GM12874 (cell line): Measurements from ENCODE around the gene THADA.

Experiments used
- TF ChIP-seq, protein P1 (sequence below): IDR thresholded peaks from 2 replicates; pipeline ENCODE4 v1.5.1; 2011; ENCODE audit warnings: low read depth, mild to moderate bottlenecking, control low read depth, low read length, moderate library complexity; ENCODE audit not compliant: insufficient read depth

THADA gene

DNA sequence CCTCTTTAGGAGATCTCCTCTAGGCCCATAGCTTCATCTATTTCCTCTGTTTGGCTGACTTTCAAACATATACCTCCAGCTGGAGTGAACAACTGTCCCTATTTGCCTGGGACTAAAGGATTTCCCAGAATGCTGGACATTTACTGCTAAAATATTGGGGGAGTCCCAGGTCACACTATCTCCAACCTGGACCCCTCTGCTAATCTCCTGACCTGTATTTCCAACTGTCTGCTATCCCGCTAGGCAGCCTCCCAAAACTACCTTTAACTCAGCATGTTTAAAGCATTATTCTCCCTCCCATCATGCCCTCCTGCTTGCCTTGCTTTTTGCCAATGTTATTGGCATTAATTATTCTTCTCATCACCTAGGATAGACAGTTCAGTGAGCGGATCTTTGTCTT lies 77.1 kb downstream of the THADA start:
- TF ChIP-seq, protein P1, sequence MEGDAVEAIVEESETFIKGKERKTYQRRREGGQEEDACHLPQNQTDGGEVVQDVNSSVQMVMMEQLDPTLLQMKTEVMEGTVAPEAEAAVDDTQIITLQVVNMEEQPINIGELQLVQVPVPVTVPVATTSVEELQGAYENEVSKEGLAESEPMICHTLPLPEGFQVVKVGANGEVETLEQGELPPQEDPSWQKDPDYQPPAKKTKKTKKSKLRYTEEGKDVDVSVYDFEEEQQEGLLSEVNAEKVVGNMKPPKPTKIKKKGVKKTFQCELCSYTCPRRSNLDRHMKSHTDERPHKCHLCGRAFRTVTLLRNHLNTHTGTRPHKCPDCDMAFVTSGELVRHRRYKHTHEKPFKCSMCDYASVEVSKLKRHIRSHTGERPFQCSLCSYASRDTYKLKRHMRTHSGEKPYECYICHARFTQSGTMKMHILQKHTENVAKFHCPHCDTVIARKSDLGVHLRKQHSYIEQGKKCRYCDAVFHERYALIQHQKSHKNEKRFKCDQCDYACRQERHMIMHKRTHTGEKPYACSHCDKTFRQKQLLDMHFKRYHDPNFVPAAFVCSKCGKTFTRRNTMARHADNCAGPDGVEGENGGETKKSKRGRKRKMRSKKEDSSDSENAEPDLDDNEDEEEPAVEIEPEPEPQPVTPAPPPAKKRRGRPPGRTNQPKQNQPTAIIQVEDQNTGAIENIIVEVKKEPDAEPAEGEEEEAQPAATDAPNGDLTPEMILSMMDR: no peak

DNA sequence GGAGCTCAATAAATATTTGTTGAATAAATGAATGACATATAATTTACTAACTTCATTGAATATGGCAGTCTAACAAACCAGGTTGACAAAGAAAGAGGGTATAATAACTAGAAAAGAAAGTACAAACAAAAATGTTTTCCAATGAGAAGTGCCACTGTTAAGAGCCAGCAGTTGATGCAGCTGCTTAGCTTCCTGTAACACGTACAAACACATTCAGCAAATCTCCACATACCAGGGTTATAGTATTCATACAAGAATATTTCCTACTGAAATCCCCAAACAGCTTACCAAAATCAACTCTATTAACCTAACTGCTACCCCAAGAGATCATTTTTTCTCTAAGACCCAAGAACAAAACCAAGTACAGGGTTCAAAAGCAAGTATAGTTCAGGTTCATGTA lies 77.7 kb downstream of the THADA start:
- TF ChIP-seq, protein P1: no peak

DNA sequence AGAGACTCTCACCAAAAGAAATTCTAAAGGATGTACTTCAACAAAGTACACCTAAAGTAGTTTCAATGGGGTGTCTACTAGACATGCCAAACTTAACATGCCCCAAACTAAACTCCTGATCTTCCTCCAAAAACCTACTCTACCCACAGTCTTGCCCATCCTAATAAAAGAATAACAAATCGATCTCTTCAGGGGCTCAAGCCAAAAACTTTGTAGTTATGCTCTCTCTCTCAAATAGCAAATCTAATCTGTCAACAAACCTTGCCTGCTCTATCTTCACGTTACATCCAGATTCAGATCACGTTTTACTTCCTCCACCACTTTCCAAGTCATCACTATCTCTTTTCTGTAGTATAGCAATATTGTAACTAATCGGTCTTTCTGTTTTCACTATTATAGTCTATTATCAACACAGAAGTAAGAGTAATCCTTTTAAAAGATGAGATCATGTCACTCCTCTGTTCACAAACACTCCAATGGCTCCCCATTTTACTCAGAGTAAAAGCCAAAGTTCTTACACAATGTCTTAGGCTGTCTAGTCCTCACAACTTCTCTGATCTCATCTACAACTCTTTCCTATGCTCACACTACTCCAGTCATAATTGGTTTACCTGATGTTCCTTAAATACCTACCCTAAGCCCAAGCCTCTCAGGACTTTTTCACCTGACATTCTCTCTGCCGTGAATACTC lies 79.9 kb downstream of the THADA start:
- TF ChIP-seq, protein P1: no peak

DNA sequence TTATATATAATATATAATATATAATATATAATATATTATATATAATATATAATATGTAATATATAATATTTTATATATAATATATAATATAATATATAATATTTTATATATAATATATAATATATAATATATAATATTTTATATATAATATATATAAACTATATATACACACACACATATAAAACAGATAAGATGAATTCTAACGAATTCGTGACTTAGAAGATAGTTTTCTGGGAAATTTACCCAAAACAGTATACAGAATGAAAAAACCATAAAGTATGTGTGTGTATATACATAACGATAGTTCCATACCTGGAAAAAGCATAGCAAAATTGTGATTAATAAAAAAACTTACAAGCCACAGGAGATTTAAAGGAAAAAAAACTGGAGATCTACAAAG lies 80.6 kb downstream of the THADA start:
- TF ChIP-seq, protein P1: no peak

DNA sequence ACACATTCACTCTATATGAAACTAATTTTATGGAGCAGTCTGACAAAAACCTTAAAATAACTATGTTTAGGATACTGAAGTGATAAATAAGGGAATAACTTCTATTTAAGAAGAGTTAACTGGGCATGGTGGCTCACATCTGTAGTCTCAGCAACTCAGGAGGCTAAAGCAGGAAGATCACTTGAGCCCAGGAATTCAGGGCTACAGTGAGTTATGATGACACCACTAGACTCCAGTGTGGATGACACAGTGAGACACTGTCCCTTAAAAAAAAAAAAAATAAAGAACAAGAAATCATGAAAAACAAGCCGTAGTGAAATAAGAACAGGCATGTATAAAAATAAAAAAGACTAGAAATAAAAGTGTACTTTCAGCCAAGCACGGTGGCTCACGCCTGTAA lies 82.0 kb downstream of the THADA start:
- TF ChIP-seq, protein P1: no peak

DNA sequence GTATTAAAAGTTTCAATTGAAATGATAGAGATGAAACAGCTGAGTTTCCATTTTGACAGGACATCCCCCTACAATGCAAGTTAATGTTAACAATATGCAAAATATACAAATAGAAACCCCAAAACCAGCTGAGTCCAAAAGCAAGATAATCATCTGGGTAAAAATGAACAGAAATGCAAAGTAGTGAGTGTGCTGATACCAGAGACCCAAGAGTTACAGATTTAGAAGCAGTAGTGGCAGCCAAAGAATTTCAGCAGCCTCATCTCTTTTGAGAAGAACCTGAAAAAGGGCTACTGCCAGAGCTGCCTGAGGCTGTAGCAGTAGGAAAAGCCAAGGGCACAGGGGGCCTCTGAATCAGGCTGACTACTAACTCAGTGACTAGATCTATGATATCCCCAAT lies 82.6 kb downstream of the THADA start:
- TF ChIP-seq, protein P1: no peak

DNA sequence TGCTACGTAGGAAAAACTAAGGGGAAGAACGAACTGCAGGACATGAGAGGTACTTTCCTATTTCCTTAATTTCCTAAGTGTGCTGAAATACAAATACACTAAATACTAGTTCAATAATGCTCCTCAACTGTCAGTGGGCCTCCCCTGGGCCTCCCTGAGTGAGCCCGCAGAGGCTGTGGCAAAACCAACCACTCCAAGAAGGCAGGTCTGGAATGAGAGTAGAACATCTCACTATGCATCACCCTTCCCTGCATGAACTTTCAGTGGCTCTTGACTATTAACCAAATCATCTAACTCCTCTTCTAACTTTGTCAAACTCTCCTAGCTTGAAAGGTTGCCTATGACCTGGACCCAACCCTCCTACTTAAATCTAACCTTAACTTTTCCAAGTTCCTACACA lies 84.6 kb downstream of the THADA start:
- TF ChIP-seq, protein P1: no peak
